22Rv1 (cell line): ENCODE data around the gene SRSF12.

Experiments used
- ZFX ChIP-seq: fragments of 450-650 bp; IDR thresholded peaks from 2 replicates; pipeline ENCODE4 v1.6.1; 2017; ENCODE audit warnings: antibody characterized with exemption, borderline replicate concordance
- TF ChIP-seq, protein P1 (sequence below): fragments of 450-650 bp; IDR thresholded peaks from 2 replicates; pipeline ENCODE4 v1.5.1; 2017; ENCODE audit warnings: mild to moderate bottlenecking

DNA sequence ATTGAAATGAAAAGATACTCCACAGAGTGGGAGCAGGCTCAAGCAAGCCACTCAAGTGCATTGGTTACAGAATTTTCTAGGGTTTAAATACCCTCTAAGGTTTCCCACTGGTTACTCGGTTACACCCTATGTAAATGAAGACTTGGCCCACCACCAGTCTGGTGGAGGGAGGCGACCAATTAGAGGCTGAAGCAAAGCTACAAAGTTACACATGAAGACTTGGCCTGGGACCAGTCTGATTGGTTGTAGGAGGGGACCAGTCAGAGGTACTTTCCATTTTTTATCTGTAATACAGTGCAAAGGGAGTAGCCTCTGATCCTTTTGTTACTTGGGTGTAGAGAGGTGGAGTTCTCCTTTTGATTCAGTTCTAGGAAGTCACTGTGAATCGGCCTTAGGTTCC lies 7.6 kb downstream of the SRSF12 start:
- TF ChIP-seq, protein P1, sequence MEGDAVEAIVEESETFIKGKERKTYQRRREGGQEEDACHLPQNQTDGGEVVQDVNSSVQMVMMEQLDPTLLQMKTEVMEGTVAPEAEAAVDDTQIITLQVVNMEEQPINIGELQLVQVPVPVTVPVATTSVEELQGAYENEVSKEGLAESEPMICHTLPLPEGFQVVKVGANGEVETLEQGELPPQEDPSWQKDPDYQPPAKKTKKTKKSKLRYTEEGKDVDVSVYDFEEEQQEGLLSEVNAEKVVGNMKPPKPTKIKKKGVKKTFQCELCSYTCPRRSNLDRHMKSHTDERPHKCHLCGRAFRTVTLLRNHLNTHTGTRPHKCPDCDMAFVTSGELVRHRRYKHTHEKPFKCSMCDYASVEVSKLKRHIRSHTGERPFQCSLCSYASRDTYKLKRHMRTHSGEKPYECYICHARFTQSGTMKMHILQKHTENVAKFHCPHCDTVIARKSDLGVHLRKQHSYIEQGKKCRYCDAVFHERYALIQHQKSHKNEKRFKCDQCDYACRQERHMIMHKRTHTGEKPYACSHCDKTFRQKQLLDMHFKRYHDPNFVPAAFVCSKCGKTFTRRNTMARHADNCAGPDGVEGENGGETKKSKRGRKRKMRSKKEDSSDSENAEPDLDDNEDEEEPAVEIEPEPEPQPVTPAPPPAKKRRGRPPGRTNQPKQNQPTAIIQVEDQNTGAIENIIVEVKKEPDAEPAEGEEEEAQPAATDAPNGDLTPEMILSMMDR: no peak
- no peak for TF ChIP-seq ZFX
